Measurements from ENCODE around the gene KDELR3.

DNA sequence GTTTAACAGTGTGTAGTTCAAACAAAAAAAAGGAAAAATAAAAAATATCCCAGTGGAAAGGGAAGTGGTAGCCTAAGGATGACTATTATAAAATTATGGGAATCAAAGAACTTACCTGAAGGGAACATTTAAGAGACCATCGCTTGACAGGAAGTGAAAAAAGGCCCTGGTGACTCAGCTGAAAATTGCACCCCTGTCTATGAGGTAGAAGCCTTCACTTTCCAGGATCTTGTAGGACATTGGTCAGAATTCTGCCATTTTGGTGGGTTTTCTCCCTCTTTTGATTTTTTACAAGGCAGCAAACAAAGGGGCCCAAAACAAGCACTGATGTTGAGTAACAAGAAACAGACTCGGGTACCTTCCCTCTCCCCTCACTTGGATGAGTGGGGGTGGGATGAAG is 22.6 kb downstream of the KDELR3 start:
- TF ChIP-seq CTCF (IDR thresholded peaks at IDR 0.05; ENCODE audit: insufficient read depth, low read depth, low read length) (no peak), EZH2 (IDR thresholded peaks at IDR 0.05; ENCODE audit: insufficient read depth, low read length) (no peak)

All from astrocyte (in vitro differentiated cells and primary cell).